HL-60/S4 treated with phorbol 12-myristate 13-acetate at 8.2 ng/mL for 4 days and 3 days (cell line): Measurements from ENCODE around the gene GALNT14.
"Not testable (repeated sequence)": the region's sequence is repeated elsewhere in the genome, so short reads cannot be mapped to it uniquely, and the experiment has no call there.

Source experiments
- in situ Hi-C: fragments of 300-500 bp; cut with MboI; formaldehyde crosslinking; loops from 2 replicates; pipeline ENCODE4 v1.15.0; 2022; ENCODE audit warnings: low sequenced_read_pairs

GALNT14 gene

GRCh38 chr2:30910686-30911085 is 227.6 kb downstream of the GALNT14 start:
- in situ Hi-C loops: no loop called here

GRCh38 chr2:30904437-30904836 is 233.8 kb downstream of the GALNT14 start:
- in situ Hi-C loops: not testable (repeated sequence)

DNA sequence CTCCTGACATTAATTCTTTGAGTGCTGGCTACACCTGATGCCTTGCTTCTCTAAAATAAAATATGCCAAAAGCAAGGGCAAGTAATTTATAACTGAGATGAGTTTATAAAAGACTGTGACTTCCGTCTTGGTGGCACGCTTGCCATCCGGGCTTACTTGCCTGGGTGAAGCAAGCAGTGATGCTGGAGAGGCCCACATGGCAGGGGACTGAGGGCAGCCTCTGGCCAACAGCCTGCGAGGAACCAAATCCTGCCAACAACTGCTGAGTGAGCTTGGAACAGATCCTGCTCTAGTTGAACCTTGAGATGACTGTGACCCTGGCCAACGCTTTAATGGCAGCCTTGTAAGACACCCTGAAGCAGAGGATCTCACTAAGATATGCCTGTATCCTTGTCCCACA is 234.9 kb downstream of the GALNT14 start:
- in situ Hi-C loops: no loop called here

DNA sequence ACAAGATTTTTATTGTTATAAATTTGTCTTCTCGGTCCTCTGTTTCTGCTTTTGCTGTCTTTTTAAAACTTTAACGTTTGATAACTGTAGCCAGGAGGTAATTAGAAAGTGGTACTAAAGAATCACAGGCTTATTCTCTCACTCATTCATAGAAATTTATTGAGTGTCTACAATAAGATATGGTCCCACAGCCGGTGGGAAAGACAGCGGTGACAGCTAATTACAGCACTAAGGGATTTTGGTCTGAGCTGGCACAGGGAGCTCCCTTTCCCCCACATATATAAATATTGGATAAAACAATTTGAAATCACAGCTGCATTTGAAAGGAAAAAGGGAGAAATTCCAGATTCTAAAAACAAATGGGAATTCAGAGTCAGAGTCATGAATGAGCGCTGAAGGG is 237.9 kb downstream of the GALNT14 start:
- in situ Hi-C loops: no loop called here

DNA sequence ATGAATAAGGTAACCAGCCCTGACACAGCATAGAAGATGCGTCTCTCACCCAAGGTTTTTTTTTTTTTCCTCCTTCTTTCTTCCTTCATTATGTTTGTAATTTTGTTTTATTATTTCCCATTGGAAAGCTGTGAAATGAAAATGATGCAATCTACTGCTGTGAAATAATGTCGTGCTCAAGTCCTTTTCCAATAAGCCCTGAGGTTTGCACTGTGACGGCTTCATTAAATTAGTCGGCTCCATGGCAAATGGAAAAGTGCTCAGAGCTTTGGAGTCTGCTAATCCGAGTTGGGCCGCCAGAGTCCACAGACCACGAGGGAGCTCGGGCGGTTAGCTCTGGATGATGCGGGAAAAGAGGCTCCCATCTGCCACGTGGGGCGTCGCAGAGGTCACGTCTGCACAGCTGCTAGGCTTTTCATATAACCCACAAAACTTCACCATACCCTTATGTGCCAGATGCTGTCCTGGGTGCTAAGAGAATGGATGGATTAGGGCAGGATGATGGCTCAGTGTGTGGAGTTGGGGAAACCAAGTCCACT is 238.7 kb downstream of the GALNT14 start:
- in situ Hi-C loops: no loop called here

DNA sequence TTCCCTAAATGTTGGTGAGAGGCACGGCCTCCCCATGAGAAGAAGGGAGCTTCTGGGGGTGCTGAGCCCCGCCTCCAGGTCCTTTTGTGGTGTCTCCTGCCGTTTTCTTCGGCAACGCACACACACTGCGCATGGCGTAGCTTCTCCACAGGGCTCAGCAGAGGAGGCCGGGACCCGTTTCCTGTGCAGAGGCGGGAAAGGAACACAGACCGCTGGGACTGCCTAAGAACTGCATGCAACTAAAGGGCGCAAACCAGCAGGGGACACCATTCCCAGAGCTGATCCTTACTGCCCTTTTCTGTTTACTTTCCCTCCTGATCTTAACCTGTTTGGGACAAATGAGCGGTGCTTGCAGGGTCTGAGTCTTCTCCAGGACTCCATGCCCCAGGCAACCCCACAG is 240.7 kb downstream of the GALNT14 start:
- in situ Hi-C loops: no loop called here

DNA sequence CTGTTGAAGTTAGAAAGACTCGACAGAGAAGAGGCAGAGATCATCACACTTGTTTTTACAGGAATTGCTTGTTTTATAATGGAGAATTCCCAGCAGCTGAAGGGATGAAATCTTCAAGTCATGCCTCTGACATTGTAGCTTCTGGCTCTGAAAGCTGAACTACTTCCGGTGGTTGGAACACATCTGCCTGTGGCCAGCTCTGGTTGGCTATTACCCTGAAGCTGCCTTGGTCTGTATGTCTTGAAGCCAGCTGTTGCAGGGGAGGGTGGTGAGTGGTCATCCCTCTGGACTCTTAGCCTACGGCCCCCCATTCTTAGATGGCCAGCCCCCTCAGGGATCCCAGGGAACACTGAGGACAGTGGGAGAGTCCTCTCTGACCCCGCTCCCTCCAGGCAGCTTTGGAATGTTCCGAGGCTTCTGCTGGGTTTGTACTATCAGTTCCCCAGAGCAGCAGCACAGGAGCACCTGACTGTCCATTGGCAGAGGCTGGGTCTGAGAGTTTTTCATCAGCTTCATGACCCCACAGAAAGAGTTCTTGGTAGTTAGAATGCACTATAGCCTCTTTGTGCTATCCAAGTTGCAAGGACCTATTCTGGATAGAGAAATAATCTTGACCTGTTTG is 243.6 kb downstream of the GALNT14 start:
- in situ Hi-C loops: no loop called here

- in situ Hi-C loops: no loop called here
These were observed 249.3 kb downstream of the GALNT14 start for GRCh38 chr2:30888852-30889409.

- in situ Hi-C loops: no loop called here
These were observed 252.2 kb downstream of the GALNT14 start for GRCh38 chr2:30886080-30886479.

DNA sequence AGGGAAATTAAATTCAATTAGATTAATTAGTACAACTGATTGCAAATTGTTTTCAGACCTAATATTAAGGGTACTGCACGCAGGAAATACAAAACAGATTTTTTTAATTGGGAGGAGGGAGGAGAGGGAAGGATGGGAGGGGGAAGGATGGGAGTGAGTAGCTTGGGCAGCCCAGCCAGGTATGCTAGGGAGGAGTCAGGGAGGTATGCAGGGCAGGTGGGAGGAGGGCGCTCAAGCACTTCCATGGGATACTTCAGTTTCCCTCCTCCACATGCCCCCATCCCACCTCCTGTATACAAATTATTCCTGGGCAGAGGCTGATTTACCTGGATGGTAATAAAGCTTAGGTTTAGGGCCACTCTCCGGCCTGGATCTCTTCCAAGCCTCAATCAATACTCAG is 254.4 kb downstream of the GALNT14 start:
- in situ Hi-C loops: no loop called here

GRCh38 chr2:30883184-30883583 is 255.1 kb downstream of the GALNT14 start:
- in situ Hi-C loops: no loop called here

DNA sequence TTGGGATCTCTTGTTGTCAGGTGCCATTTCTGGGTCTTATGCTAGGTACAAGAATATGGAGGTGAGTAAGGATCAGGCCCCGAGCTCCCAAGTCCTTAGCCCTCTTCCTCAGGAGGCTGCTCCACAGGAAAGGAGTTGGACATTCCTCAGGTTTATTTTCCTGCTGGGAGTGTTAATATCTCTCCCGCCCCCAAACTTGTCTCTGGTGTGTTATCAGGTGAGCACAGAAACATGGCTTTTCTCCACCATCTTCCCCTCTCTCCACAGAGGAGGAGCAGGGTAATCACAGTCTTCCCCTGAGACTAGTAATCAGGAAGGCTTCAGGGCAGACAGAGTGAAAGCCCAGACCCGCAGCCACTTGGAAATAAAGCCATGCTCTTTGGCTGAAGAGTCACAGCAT is 257.7 kb downstream of the GALNT14 start:
- in situ Hi-C loops: no loop called here

DNA sequence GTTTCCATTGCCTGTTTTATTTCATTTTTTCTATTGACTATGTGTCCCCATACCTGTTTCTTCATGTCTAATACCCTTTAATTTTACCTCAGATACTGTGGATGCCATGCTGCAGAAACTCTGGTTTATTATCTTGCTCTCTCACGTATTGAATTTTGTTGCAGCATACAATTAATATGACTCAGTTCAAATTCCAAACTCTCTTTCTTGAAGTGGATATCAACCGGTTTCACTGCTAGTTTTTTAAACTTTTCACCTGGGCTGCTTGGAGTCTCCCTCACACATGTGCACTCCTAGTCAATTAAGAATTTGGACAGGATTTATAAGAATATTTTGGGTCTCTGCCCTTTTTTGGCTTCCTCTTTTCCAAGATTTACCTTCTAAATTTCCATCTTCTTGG is 260.4 kb downstream of the GALNT14 start:
- in situ Hi-C loops: no loop called here

- in situ Hi-C loops: no loop called here
These were observed 265.4 kb downstream of the GALNT14 start for GRCh38 chr2:30872797-30873196.

DNA sequence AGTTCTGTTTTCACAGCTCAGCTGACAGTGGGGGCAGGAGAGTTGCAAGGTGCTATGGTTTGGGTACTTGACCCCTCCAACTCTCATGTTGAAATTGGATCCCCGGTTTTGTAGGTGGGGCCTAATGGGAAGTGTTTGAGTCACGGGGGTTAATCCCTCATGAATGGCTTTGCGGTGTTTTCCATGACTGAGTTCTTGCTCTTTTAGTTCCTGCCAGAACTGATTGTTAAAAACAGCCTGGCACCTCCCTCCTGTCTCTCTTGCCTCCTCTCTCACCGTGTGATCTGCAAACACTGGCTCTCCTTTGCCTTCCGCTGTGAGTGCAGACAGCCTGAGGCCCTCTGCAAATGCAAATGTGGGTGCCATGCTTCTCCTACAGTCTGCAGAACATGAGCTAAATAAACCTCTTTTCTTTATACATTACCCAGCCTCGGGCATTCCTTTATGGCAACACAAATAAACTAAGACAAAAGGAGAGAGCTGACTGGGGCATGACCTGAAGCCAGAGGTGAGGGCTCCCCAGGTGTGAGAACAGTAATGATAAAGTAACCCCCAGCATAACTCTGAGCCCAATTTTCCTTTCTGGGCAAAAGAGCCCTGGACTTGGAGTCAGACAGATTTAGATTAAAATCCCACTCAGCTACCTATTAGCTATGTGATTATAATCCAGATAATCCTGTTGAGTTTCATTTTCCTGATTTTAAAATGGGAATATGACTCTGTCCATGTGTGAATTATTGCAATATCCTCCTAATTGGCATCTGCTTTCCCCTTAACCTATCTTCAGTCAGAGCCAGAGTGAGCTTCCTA is 266.1 kb downstream of the GALNT14 start:
- in situ Hi-C loops: no loop called here

GRCh38 chr2:30871440-30871839 is 266.8 kb downstream of the GALNT14 start:
- in situ Hi-C loops: no loop called here

GRCh38 chr2:30869988-30870387 is 268.3 kb downstream of the GALNT14 start:
- in situ Hi-C loops: no loop called here

DNA sequence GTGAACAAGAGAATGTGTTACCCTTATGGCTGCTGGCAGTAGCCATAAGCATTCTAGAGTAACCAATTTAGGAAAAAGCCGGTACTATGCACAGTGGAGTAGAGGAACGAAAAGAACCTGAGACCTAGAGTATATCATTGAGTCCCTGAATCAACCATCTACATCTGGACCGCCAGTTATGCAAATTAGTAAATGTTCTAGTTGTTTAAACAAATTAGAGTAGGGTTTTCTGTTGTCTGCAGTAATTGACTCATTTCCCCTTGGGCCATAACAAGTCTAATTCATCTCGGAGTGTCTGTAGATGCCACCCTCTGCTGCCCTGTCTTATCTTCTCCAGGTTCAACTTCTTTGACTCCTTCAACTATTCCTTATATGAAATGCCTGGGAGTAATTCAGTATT is 270.9 kb downstream of the GALNT14 start:
- in situ Hi-C loops: no loop called here

- in situ Hi-C loops: no loop called here
These were observed 271.3 kb downstream of the GALNT14 start for GRCh38 chr2:30866974-30867373.

GRCh38 chr2:30865892-30866681 is 272.2 kb downstream of the GALNT14 start:
- in situ Hi-C loops: no loop called here

GRCh38 chr2:30865243-30865642 is 273.0 kb downstream of the GALNT14 start:
- in situ Hi-C loops: no loop called here
